ENCODE data around the gene RBMS1.
"Not testable (repeated sequence)": the region's sequence is repeated elsewhere in the genome, so short reads cannot be mapped to it uniquely, and the experiment has no call there.

Gene RBMS1

GRCh38 chr2:160423126-160423525, 70.5 kb downstream of the RBMS1 start:
- FAIRE-seq: no peak

GRCh38 chr2:160421646-160422501, 71.7 kb downstream of the RBMS1 start:
- not testable (repeated sequence) for DNase-seq (ENCODE audit: insufficient read length, low spot score)

More at GRCh38 chr2:160423126-160423525, 70.5 kb downstream of the RBMS1 start:
- TF ChIP-seq TAF1 (IDR thresholded peaks at IDR 0.05; ENCODE audit: low read depth, low read length) (no peak), POLR2AphosphoS5 (IDR thresholded peaks at IDR 0.05; ENCODE audit: low read depth, low read length) (no peak), SPI1 (IDR thresholded peaks at IDR 0.05; ENCODE audit: low read depth, low read length) (no peak), PAX5 (IDR thresholded peaks at IDR 0.05; ENCODE audit: insufficient read depth, low read length, severe bottlenecking) (no peak), POU2F2 (IDR thresholded peaks at IDR 0.05; ENCODE audit: low read depth, low read length) (no peak), POLR2A (IDR thresholded peaks at IDR 0.05; ENCODE audit: low read depth, low read length) (no peak)
- DNase-seq (ENCODE audit: insufficient read length, low spot score): no peak

DNA sequence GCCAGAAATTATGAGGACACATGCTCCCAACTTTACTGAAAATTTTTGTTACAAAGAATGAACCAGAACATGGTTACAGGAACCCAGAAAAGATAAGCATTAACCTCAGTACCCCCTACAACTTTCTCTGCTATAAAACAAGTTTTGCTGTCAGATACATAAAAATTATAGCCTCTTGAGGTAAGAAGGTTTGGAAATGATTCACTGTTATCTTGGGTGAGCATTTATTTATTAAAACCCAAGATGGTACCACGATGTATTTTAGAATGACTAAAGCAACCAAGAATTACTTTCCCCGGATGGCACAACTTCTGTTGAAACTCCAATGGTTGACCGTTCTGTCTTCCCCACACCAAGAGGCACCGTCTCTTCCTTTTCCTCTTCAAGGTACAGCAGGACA, 72.9 kb downstream of the RBMS1 start:
- TF ChIP-seq POLR2A (IDR thresholded peaks at IDR 0.05; ENCODE audit: low read depth, low read length): no peak
- no peak for TF ChIP-seq SPI1 (IDR thresholded peaks at IDR 0.05; ENCODE audit: low read depth, low read length)
- no peak for TF ChIP-seq POLR2AphosphoS5 (IDR thresholded peaks at IDR 0.05; ENCODE audit: low read depth, low read length)
- TF ChIP-seq PAX5 (IDR thresholded peaks at IDR 0.05; ENCODE audit: insufficient read depth, low read length, severe bottlenecking): no peak
- FAIRE-seq (no peak), DNase-seq (ENCODE audit: insufficient read length, low spot score) (no peak)

More at GRCh38 chr2:160421646-160422501, 71.7 kb downstream of the RBMS1 start:
- not testable (repeated sequence) for FAIRE-seq

DNA sequence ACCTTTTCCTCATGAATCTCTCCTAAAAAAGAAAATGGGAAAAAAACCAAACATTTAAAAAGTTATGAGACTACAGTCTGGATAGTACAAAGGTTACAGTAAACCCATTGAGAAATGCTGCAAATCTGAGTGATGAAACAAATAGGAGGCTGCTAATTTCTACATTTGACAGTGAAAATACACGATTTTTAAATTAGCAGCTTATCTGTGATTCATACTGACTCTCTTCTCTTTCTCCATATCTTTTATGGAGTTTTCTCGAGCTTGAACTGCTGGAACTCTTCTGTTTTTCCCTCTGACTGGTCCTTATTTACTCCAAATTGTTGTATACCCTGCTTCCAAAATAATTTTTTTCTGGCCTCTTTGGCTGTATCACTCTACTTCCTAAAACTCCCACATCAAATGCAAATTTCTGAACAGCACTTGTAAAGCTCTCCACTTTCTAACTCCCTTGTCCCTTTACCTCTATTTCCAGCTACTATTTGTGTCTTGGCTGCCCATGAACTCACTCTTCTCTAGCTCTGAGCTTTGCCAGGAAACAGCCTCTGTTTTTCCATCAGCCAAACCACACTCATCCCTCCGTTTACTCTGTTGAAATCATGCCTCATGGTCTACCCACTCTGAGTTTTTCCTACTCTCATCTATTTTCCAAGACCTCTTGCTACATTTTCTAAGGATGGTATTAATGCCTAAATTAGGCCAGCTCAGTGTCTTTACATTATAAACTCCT, 73.7 kb downstream of the RBMS1 start:
- DNase-seq (ENCODE audit: insufficient read length, low spot score) (no peak), FAIRE-seq (no peak)
- TF ChIP-seq POU2F2 (IDR thresholded peaks at IDR 0.05; ENCODE audit: low read depth, low read length): no peak
- no peak for TF ChIP-seq PAX5 (IDR thresholded peaks at IDR 0.05; ENCODE audit: insufficient read depth, low read length, severe bottlenecking)
- TF ChIP-seq POLR2AphosphoS5 (IDR thresholded peaks at IDR 0.05; ENCODE audit: low read depth, low read length): no peak
- TF ChIP-seq TAF1 (IDR thresholded peaks at IDR 0.05; ENCODE audit: low read depth, low read length): no peak

- TF ChIP-seq SPI1 (IDR thresholded peaks at IDR 0.05; ENCODE audit: low read depth, low read length) (no peak), POLR2A (IDR thresholded peaks at IDR 0.05; ENCODE audit: low read depth, low read length) (no peak), POU2F2 (IDR thresholded peaks at IDR 0.05; ENCODE audit: low read depth, low read length) (no peak), PAX5 (IDR thresholded peaks at IDR 0.05; ENCODE audit: insufficient read depth, low read length, severe bottlenecking) (no peak), POLR2AphosphoS5 (IDR thresholded peaks at IDR 0.05; ENCODE audit: low read depth, low read length) (no peak), TAF1 (IDR thresholded peaks at IDR 0.05; ENCODE audit: low read depth, low read length) (no peak)
- no peak for DNase-seq (ENCODE audit: insufficient read length, low spot score)
- FAIRE-seq: no peak
Observed at GRCh38 chr2:160418853-160419252, 74.8 kb downstream of the RBMS1 start.

DNA sequence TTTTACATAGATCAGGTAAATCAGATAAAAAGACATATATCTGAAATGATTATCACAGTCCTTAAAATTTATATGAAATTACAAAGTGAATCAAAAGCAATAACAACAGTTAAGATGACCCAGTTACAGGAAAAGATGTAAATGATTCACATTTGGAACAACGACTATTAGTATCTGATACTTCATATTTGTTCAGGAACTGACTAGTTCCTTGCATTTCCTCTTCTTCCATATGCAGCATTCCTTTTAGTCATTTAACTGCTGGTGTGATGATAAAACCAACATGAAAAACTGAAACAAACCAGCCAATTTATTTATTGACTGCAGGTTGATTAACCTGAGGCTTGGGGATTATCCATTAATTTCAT, 75.2 kb downstream of the RBMS1 start:
- TF ChIP-seq POLR2A (IDR thresholded peaks at IDR 0.05; ENCODE audit: low read depth, low read length): no peak
- TF ChIP-seq TAF1 (IDR thresholded peaks at IDR 0.05; ENCODE audit: low read depth, low read length): no peak
- TF ChIP-seq PAX5 (IDR thresholded peaks at IDR 0.05; ENCODE audit: insufficient read depth, low read length, severe bottlenecking): no peak
- no peak for TF ChIP-seq SPI1 (IDR thresholded peaks at IDR 0.05; ENCODE audit: low read depth, low read length)
- TF ChIP-seq POLR2AphosphoS5 (IDR thresholded peaks at IDR 0.05; ENCODE audit: low read depth, low read length): no peak
- TF ChIP-seq POU2F2 (IDR thresholded peaks at IDR 0.05; ENCODE audit: low read depth, low read length): no peak
- DNase-seq (ENCODE audit: insufficient read length, low spot score) (no peak), FAIRE-seq (no peak)

- FAIRE-seq (no peak), DNase-seq (ENCODE audit: insufficient read length, low spot score) (no peak)
- no peak for TF ChIP-seq POU2F2 (IDR thresholded peaks at IDR 0.05; ENCODE audit: low read depth, low read length)
- no peak for TF ChIP-seq PAX5 (IDR thresholded peaks at IDR 0.05; ENCODE audit: insufficient read depth, low read length, severe bottlenecking)
- no peak for TF ChIP-seq TAF1 (IDR thresholded peaks at IDR 0.05; ENCODE audit: low read depth, low read length)
- no peak for TF ChIP-seq POLR2AphosphoS5 (IDR thresholded peaks at IDR 0.05; ENCODE audit: low read depth, low read length)
- TF ChIP-seq SPI1 (IDR thresholded peaks at IDR 0.05; ENCODE audit: low read depth, low read length): no peak
- TF ChIP-seq POLR2A (IDR thresholded peaks at IDR 0.05; ENCODE audit: low read depth, low read length): no peak
Observed at GRCh38 chr2:160417745-160418397, 75.7 kb downstream of the RBMS1 start.

GRCh38 chr2:160415991-160416390, 77.6 kb downstream of the RBMS1 start:
- DNase-seq (ENCODE audit: insufficient read length, low spot score) (no peak), FAIRE-seq (no peak)
- TF ChIP-seq SPI1 (IDR thresholded peaks at IDR 0.05; ENCODE audit: low read depth, low read length) (no peak), POU2F2 (IDR thresholded peaks at IDR 0.05; ENCODE audit: low read depth, low read length) (no peak), TAF1 (IDR thresholded peaks at IDR 0.05; ENCODE audit: low read depth, low read length) (no peak), POLR2AphosphoS5 (IDR thresholded peaks at IDR 0.05; ENCODE audit: low read depth, low read length) (no peak), PAX5 (IDR thresholded peaks at IDR 0.05; ENCODE audit: insufficient read depth, low read length, severe bottlenecking) (no peak), POLR2A (IDR thresholded peaks at IDR 0.05; ENCODE audit: low read depth, low read length) (no peak)

DNA sequence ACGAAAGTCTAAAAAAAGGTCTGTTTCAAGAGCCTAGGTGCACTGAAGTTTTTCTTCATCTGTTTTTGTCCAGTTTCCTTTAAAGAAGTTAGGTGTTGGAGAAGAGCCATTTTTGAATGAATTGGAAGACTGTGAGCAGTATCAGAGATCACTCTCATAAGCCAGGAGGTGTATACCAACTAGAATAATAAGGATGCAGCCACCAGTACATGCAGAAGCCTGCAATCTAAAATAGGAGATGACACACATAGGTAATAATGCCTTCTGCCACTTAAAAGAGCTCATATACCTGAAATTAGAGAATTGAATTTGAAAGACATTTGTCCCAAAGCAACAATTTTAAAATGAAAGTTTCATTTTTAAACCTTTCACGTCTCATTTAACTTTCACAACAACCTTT, 81.7 kb downstream of the RBMS1 start:
- TF ChIP-seq SPI1 (IDR thresholded peaks at IDR 0.05; ENCODE audit: low read depth, low read length) (no peak), TAF1 (IDR thresholded peaks at IDR 0.05; ENCODE audit: low read depth, low read length) (no peak), POLR2A (IDR thresholded peaks at IDR 0.05; ENCODE audit: low read depth, low read length) (no peak), POLR2AphosphoS5 (IDR thresholded peaks at IDR 0.05; ENCODE audit: low read depth, low read length) (no peak), PAX5 (IDR thresholded peaks at IDR 0.05; ENCODE audit: insufficient read depth, low read length, severe bottlenecking) (no peak), POU2F2 (IDR thresholded peaks at IDR 0.05; ENCODE audit: low read depth, low read length) (no peak)
- DNase-seq (ENCODE audit: insufficient read length, low spot score) (no peak), FAIRE-seq (no peak)

All from GM12891 (cell line).